Hematopoietic multipotent progenitor cell treated with erythropoietin and hydrocortisone succinate and interleukin-3 and kit ligand, for 8 days (in vitro differentiated cells): ENCODE results near the gene GHRHR.

Source experiments
- DNase-seq: peaks from one replicate; pipeline ENCODE4 v3.0.0-alpha.2; 2015

The GHRHR gene

DNA sequence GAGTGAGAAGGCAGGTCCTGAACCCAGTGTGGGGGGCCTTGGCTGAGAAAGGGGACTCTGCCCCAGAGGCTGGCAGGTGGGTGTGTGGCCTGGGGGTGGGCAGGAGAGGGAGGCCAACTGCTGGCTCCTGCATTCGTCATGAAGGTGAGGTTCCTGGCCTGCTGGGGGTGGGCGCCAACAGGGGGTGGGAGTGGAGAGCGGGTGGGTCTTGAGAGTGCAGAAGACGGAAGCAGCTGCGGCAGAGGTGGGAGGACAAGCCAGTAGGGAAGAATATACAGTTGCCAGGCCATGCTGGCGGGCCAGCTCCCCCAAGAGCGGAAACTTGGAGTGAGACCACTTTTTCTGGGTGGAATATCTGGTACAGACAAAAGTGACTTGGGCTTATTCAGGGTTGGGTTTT lies 23.4 kb downstream of the GHRHR start:
- DNase-seq: no peak

DNA sequence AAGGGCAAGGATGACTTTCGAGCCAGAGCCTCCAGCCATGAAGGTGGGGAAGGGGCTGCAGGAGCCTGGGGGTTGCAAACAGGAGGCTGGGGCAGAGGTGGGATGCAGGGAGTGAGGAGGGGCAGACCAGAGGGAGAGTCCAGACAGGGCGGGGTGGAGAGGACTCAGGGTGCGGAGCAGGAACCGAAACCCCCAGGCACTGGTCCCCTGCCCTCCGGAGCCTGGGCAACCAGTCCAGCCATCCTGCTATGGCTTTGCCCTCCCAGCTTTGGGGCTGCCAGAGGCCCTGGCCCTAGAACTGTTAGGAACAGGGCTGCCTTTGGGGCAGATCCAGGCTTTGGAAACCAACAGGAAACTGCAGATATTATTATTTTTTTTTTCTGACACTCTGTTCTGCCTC lies 24.2 kb downstream of the GHRHR start:
- no peak for DNase-seq

DNA sequence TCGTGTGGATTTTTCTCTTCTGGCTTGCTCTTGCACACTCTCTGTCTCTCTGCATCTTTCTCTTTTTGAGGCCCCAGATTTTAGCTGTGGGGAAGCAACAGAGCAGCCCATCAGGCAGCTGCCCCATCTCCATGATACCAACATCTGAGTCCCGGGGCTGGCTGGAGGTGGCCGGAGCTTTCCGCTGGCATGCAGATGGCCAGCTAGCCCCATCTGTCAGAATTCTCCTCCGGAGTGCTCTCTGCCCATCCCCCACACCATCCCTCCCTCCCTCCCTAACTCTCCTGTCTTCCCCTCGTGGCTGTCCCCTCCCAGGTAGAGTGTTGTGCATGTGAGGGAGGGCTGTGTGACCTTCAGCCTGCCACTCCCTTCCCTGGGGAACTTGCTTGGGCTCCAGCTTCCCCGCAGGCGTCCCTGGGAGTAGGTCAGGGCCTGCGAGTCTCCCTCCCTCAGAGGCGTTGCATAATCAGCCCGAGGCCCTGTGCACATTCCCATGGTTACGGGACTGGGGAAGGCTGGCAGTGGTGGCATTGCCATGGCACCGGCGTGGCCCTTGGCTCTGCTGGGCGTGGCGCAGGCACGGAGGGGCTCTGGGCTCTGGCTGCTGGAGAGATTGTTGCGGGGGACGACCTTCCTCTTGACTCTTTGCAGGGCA lies 24.7 kb downstream of the GHRHR start:
- DNase-seq: no peak

DNA sequence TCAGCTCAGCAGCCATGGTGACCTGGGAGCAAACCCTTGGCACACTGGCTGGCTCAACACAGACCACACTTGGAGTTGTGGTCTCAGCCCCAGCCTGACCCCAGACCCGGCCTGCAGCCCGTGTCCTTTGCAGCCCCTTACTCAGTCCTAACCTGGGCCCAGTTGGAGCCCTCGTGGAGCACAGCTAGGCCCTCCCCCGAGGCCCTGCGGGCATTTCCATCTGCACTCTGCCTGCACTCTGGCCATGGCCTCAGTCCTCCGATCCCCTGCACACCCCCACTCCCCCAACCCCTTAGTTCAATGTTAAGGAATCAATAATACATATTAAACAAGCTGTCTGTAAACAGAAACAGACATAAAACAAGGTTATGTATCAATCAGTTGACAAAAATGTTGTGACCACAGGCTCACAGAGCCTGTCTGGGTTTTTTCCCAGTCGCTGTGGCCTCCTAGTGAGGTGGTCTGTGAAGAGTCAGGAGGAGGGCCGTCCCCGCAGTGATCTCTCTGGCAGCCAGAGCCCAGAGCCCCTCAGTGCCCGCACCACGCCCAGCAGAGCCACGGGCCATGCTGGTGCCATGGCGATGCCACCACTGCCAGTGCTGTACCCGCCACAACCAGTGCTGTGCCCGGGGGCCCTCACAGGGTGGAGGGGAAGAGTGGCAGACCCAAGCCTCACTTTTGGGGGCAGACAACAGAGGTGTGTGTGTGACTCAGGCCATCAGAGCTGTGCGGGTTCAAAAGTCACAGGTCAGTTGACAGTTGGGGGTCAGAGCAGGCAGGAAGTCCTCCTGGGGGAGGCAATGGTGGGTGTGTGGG lies 25.5 kb downstream of the GHRHR start:
- DNase-seq: no peak

DNA sequence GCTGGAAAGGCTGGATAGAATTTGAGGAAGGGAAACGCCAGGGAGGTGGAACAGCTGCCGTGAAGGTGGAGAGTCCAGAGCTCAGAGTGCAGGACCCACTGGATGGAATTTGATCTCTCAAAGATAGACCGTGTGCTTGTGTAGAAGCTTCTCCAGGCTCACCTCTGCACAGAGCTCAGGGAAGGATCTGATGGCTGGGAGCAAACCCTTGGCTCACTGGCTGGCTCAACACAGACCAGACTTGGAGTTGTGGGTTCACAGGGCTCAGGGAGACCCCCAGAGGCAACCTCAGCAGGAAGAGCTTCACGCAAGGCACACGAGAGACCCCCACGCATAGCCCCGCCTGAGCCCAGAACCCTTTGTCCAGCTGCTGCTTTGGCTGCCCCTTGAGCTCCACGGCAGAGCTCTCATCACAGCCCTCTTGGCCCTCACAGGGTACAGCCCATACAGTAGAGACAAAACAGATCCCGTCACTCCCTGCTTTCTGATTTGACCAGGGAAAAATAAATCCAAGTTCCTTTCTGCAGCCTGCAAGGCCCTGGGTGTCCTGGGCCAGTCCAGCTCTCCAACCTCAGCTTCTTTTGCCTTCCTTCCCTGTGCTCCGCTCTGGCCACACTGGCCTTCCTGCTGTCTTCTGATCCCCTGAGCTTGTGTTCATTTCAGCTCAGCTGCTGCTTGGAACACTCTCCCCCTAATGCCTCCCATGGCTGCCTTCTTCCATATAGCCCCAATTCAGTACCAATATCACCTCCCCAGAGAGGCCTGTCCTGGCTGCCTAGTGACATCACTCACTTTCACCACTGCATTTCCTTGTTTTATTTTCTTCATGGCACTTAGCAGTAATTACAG lies 26.3 kb downstream of the GHRHR start:
- no peak for DNase-seq

DNA sequence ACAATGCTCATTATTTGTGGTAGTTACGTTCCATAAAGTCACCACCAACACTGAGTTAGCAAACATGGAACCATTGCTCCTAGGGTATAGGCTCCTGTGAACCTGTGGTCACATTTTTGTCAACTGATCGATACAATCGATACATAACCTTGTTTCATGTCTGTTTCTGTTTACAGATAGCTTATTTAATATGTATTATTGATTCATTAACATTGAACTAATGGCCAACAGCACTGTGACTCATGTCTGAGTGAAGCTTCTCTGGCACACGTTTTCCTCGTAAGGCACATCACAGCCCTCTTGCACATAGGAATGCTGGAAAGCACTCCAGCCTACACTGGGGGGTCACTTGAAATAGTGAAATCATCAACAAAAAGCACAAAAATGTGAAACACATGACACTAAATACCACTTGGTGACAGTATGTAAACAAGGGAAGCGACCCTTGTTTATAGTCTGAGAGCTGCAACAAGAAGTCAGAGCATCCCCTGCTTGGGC lies 27.0 kb downstream of the GHRHR start:
- no peak for DNase-seq

DNA sequence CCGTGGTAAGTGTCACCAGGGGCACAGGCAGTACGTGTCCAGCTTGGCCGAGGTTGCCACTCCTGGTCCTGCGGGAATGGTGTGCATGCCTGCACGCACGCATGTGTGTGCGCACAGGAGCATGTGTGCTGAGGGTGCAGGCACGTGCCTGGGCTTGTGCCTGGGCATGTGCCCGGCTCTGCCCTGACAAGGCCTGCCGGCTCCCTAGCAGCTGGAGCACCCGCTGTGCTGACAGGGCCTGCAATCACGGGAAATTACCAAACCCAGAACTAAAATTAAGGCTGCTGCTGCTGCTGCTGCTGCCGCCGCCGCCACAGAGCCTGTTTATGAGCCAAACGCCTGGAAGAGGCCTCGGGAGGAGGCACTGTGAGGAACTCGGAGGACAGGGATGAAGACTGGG lies 28.7 kb downstream of the GHRHR start:
- no peak for DNase-seq

DNA sequence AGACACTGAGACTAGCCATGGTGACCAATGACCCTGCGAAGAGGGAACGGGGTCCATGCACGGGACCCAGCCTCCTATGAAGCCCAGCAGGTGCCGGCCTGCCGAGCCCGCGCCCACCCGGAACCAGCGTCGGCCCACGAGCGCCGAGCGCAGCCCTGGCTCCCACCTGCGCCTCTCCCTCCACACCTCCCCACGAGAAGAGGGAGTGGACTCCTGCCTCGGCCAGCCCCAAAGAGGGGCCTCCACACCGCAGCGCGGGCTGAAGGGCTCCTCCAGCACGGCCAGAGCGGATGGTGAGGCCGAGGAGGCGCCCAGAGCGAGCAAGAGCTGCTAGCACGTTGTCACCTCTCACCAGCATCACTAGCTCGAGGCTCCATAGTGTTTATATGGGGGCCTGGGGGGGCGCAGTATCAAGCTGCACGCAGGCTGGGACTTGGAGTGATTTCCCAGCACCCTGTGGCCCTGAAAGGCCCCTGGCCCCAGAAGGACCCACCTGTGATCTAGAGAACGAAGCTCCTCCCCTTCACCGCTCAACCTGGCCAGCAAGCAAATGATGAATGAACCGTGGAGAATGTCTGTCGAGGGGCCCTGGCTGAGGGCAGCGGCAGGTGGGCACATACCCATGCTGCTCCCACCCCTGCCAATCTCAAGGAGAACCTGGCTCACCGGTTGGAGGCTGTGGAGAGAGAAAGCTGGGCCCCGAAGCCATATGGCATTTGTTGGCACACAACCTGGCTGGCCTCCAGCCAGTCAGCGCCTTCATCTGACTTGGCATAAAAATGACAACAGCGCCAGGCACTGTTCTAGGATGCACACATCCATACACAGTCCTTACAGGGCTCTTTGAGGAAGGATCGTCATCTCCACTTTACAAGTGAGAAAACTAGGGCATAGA lies 30.7 kb downstream of the GHRHR start:
- no peak for DNase-seq

DNA sequence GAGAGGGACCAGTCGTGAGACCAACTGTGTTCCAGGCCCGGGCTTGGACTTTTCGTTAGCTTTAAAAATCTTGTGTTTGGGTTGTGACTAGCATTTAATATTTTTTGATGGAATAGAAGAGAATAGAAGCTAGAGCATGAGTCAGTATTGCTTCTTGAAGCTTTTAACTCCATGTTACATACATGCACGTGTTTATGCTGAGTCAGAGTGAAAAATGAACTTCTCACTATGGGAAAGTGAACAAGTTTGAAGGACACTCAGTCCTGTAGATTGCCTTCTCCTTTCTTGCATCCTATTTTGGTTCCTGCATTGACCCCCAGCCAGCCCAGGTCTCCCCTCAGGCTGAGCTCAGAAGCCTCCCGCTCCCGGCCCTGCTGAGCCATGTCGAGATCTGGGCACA lies 31.8 kb downstream of the GHRHR start:
- no peak for DNase-seq

DNA sequence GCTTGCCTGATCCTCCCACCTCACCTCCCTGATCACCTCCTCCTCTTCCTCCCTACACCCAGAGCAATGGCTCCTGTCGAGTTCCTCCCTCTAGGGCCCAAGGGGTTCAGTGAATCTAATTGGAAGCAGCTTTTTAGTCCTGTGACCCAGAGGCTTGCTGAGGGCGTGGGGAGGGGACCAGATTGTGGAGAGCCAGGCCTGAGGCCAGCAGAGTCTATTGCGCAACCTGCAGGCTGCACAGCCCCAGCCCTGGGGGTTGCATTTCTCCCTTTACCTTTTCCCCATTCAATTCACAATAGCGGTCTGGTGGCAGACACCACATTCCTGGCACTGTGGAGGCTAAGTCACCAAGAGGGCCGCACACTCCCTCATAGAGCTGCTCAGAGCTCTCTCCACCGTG lies 32.5 kb downstream of the GHRHR start:
- DNase-seq: no peak

DNA sequence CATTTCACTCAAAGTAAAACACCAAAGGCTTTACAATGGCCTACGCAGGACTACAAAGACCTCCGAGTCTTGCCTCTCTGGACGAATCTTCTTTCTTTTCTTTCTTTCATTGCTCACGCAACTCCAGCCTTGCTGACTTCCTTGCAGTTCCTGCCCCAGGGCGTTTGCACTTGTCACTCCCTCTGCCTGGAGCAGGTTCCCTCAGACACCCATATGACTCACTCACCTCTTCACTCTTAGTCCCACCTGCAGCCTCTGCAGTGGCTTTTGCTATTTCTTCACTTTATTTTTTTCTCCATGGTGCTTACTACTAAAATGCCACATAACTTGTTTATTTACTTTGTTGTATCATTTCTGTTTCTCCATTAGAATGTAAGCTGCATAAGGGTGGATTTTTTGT lies 33.1 kb downstream of the GHRHR start:
- DNase-seq: no peak

DNA sequence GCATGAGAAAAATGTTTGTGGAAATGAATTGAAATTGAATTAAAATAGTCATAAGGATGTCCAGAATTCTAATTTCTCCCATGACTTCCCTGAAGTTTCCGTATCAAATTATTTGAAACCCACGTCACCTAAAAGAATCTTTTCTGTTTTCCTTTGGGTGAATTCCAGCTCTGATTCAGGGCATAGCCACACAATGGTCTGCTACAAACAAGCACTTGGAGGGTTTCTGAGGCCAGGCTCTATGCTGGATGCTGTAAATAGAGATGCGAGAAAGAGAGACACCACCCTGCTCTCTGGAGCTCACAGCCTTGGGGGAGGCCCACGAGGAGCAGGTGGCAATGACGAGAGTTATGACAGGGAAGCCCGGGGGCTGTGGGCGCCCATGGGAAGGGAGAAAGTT lies 33.6 kb downstream of the GHRHR start:
- DNase-seq: no peak

DNA sequence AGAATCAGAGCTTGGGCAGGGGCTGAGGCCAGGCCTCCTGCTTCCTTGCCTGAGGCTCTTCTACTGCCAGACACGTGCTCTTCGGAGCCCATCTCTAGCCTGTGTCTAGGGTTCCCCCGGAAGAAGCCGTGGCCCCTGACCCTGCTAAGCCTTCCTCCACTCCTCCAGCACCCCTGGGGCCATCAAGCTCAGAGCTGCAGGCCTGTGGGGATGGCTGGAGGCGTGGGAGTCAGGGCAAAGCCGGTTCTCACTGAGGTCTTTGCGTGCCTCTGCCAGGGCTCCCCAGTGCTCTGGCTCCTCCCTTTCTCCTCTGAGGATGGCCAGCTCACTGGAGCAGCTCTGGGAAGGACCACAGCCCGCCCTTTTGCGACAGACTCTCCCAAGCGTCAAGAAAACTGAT lies 34.4 kb downstream of the GHRHR start:
- DNase-seq: no peak

DNA sequence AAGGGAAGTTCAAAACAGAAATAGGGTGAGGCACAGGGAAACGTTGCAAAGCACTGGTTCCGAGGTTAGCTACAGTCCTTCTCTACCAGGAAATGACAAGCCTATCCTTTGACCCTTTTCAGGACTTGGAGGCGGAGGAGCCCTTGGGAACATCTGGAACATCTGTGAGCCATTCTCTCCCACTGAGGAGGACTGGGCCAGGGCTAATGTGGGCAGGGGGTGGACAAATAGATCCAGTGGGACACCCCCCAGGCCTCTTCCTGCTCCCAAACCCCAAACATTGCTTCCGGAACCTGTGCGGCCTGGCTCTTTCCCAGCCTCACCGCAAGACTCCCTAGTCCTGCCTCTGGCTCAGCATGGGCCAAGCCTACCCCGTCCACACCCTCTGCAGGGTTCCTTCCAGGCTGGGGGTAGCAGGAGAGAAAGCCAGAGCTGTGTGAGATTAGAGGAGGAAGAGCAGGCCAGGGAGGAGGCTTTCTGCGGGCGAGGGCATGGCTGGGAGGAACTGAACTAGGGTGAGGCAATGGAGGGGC lies 36.5 kb downstream of the GHRHR start:
- DNase-seq: no peak

DNA sequence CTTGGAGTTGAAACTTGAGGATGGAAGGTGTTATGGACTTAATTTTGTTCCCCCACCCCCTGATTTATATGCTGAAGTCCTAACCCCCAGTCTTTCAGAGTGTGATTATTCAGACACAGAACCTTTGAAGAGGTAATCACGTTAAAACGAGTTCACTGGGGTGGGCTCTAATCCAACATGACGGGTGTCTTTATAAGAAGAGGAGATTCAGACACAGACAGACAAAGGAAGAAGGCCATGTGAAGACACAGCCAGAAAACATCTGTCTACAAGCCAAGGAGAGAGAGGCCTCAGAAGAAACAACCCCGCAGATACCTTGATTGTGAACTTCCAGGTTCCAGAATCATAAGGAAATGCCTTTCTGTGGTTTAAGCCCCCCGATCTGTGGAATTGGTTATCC lies 37.0 kb downstream of the GHRHR start:
- no peak for DNase-seq

DNA sequence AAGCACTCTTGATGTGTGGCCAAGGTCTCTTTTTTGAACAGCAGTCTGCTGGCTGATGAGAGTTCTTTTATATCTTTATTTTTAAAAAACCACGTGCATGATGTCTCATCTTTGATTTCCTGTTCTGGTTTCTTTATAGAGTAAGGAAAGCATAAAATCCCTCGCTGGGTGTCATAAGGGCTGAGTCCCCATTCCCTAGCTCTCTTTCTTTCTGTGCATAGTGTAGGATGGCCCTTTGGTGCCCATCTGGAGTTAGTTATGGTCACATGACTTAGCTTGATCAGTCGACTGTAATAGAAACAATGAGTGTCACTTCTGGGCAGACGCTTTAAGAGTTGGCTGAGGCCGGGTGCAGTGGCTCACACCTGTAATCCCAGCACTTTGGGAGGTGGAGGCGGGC lies 38.5 kb downstream of the GHRHR start:
- no peak for DNase-seq

DNA sequence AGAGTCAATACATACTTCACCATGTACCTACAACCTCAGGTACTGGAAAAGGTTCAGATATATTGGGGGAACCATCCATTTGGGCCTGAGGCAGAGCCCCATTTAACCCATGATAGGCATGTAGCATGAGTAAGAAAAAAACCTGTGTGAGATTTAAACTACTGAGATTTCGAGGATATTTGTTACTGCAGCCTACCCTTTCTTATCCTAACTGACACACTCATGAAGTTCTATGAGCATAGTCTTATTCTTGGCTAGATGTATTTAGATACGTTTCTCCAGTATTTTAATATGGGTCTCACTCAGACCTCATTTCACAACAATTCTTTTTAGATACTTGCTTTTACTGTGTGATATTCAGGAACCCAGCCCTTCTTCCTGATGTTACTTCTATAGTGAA lies 39.3 kb downstream of the GHRHR start:
- DNase-seq: no peak

DNA sequence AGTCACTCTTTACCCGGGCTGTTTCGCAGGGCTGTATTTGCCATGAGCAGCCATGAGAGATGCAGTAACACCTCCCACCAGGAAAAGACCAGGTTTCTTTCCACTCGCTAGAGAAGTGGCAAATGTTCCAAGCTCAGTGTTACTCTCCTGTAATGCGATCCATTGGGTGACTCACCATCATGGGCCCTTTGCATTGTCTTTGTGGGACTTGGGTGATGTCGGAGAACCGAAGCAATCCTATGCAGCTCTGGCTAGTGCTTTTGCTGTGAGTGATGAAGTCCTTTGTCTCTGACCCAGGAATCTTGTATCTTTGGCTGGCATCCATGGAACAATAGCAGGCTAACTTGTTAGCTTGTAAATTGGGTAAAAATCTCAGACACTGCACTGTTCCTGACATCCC lies 40.0 kb downstream of the GHRHR start:
- no peak for DNase-seq

DNA sequence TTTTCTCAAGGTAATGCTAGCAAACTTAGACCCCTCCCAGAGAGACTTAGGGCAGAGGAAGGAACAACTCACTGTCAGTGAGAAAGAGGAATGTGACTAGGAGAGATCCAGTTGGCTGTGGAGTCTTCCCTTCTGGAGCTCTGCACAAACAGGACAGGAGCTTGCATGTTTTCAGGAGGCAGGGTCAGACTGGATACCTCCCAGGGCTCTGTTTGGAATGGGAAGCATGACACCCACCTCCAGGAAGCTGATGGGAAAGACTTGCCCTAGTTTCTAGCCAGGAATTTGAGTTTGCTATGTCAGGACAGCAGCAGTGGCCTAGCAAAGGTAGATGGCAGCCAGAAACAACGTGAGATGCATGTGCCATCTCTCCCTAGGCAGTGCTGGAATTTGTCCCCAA lies 40.6 kb downstream of the GHRHR start:
- no peak for DNase-seq

DNA sequence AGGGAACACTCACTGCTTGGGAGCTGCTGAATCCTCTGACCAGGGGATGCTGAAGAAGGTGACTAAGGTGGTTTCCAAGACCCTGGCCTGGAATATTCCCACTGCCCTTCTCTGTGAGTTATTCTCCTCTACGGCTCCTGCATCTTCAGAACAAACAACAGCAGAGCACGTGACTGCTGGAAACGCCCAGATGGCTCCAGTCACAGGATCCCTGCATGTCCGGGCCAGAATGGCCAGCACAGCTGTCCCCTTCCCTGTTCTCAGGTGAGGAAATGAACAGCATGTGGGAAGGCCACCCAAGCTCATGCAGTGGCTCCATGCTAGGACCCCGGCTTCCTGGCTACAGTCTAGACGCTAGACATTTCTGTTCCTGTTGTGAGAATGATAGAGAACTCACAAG lies 43.1 kb downstream of the GHRHR start:
- DNase-seq: no peak

DNA sequence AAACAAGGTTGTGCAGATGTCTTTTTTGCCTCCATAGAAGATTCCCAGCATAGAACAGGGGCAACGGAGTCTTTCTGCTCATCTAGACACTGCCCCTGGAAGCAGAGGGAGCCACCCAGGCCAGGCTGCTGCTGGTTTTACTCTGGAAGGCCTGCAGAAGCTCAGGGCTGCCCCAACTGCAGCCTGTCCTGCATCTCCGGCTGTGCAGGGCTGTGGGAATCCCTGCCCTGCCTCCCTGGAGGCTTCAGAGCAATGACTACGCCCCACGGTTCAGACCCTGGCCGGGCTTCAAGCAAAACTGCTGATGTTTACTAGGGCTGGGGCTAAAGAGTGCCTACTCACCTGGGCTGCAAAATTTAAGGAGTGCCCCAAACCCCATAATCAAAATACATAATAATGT lies 43.9 kb downstream of the GHRHR start:
- DNase-seq: no peak

DNA sequence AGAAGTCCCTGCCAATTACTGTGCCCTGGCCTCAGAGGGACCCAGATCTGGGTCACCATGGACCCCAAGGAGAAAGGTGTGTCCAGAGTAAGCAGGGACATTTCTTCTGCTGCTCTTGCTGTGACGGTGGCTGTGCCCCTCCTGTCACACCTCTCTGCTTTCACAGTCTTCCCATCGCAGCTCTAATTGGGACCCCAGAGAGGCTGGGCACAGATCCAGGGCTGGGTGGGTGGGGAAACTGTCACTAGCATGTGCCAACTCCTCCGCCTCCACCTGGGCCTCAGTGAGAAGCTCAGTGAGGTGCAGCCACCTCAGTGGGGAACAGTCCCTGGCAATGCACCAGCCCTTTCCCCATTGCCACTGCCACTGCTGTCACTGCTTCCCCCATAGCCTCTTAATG lies 51.1 kb downstream of the GHRHR start:
- no peak for DNase-seq
